HG03196 (cell line): ENCODE measurements around the gene CLMN.
A peak's percentile ranks its signal among the peaks of the same experiment; 100 is the strongest.

ENCODE experiments used
- ATAC-seq: cut with Tn5 transposase; IDR thresholded peaks from one replicate; pipeline ENCODE4 v1.9.1; 2021; ENCODE audit not compliant: unreplicated experiment

CLMN gene

GRCh38 chr14:95245334-95245733, 74.4 kb downstream of the CLMN start:
- ATAC-seq, result no peak

- no peak for ATAC-seq
These were observed 75.1 kb downstream of the CLMN start for GRCh38 chr14:95244587-95244986.

DNA sequence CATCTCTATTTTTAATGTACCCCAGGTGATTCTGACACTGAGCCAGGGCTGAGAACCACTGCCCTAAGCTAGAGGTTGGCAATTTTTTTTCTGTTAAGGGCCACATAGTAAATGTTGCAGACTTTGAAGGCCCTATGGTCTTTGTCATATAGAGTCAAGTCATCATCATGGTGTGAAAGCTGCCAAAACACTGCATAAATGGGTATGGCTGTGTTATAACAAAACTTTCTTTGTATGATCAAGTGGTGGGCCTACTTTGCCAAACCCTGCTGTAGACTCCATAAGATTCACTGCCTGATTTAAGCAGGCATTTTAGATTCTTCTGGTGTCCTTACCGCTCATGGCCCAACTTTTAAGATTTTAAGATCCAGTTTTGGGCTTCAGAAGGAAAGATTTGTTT, 76.8 kb downstream of the CLMN start:
- no peak for ATAC-seq

- no peak for ATAC-seq
These were observed 78.6 kb downstream of the CLMN start for GRCh38 chr14:95240859-95241813.

GRCh38 chr14:95238487-95239298, 81.0 kb downstream of the CLMN start:
- ATAC-seq, result no peak

- no peak for ATAC-seq
These were observed 81.8 kb downstream of the CLMN start for GRCh38 chr14:95237958-95238340.

DNA sequence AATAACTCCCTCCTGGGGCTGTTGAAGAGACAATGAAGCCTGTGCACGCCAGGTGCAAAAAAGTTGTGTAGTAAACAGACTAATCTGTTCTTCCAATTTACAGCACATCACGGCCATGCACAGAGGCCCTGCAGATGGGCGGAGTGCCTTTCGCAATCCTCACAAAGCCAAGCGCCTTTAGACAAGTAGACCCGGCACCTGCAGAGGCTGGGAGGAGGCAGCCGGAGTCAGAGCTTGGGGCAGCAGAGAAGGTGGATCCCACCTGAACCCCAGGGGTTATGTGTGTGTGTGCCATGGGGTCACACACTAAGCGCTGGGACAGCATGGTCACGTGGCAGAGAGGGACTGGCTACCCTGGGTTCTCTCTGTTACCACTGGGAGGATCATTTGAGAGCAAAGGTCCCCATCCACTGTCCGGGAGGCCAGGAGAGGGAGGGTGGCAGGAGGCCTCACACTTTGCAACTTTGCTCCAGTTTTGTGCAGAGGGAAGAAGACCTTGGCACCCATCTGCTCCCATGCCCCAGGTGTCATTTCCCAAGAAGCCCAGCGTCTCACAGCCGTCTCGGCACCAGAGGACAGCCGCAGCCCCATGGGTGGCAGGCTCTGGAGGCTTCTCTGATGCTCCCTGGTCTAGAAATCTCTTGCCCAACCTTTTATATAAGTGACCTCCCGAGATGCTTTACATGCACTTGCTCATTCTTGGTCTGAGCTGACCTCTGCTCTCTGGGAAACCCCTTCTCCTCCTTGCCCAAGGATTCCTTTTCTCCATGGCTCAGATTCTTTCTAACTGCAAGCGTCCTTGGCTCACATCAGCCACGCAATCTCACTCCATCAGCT, 82.4 kb downstream of the CLMN start:
- no peak for ATAC-seq

DNA sequence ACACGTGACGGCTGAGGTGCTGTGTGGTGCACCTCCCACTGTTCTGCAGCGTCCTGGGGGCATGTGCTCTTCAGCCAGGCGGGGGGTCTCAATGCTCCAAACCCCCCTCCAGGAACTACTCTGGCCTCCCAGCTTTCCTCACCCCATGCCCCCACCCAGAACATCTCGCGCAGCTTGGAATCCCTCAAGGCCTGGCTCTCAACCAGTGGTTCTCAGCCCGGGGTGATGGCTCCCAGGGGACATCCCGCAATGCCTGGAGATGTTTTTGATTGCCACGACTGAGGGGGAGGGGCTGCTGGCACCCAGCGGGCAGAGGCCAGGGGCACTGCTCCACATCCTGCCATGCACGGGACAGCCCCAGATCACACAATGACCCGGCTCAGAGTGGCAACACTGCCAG, 83.5 kb downstream of the CLMN start:
- no peak for ATAC-seq

DNA sequence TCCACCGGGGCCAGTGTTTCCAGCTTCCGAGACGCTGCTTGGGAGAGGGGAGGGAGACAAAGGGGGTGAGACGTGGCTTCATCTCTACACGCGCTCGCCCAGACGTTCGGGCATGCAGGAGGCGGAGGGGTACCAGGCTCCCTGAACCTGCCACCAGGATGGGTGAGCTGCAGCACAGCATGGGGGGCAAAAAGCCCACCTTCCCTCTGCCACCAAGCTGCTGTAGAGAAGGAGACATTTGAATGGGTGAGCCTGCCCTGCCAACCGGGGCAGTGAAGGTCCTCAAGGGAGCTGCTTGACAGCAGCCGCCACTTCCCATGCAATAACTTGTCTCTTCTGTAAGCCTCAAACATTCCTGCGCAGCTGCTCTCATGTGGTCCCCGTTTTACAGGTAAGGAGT, 83.9 kb downstream of the CLMN start:
- no peak for ATAC-seq

- no peak for ATAC-seq
These were observed 84.4 kb downstream of the CLMN start for GRCh38 chr14:95235351-95235750.

- no peak for ATAC-seq
These were observed 85.3 kb downstream of the CLMN start for GRCh38 chr14:95234426-95234825.

DNA sequence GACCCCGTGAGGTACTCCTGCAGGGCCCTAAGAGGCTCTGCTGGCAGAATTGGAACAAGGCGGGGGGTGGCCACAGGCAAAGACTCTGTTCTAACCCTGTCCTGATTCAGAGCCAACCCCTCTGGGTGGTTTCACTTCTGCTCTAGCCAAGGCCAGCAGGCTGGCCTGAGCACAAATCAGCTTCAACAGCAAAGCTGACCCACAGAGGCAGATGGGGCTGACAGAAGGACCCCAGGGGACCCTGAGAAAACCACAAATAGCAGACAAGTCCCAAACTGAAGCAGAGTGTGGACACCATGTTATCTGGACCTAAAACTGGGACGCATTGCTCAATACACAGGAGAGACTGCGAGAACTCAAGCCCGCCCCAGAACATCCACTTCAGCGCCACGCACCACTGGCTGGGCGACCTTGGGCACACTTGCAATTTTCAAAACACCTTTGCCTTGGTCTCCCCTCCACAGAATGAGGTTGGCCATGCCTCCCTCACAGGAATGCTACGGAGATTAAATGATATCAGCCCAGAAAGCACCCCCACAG, 85.9 kb downstream of the CLMN start:
- peak; percentile 84 for ATAC-seq

GRCh38 chr14:95232894-95233584, 86.7 kb downstream of the CLMN start:
- ATAC-seq, result no peak

DNA sequence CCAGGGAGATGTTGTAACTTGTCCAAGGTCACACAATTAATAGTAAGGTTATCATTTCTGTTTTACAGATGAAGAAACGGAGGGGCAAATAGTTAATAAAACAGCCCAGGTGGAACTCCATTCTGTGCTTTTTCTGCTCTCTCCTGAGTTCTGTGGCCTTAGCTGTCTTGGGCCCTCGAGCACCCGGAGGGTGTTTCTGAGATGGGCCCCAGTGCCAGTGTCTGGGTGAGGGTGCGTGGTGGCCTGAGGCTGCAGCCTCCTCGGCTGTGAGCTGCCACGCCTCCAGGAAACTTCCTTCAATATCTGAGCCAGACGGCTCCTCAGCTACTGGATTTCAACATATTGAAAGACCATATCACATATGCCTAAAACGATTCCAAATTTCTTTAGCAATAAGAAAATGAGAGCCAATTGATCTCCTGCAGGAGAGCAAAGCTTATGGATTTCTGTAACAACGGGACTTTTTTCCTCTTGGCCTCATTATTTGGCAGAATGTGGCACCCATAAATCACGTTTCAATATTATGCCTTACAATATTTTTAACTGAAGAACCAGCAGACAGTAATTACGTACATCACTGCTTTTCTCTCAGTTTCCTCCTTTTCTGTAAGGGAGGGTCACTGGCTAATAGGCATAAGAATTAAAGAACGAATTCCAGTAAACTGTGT, 87.6 kb downstream of the CLMN start:
- ATAC-seq, result no peak

GRCh38 chr14:95229749-95230148, 90.0 kb downstream of the CLMN start:
- ATAC-seq, result no peak

DNA sequence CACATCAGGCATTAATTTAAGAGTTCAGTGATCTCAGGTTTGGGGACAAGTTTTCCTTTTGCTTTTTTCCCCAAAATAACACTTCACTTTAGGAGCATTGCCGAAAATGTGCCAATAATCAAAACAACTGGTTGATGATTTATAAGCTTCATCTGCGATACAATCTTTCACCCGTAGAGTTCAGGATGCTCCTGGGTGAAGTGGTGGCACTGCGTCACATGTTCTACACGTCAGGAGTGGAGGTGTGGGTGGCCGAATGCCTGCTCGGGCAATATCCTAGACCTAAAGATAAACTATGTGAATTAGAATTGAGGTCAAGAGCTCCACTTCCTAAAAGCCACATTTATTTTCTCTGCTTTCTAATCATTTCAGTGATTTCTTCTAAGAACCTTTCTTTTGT, 91.5 kb downstream of the CLMN start:
- ATAC-seq, result no peak

DNA sequence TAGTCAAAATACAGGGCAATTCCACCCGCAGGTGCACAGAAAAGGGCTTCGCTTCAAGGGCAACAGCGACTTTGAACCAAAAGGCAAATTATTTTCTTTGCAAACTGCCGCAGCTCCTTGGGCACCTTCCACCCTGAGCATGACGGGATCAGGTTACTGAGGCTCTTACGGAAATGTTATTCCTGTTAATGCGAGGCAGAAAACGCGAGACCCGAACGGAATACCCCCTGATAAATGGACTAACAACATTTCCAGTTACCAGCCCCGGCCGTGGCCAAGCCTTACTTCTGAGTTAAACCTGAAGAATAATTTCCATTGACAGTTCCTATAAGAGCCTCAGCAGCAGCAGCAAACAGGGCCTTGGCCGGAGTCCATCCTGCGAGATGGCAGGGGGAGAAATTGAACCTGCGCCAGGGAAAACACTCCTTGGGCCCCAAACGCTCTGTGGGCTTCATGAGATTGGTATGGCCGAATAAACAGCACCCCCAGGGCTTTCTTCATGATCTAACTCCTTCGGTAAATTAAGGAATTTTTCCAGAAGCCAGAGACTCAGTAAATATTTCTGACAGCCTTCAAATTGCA, 92.3 kb downstream of the CLMN start:
- ATAC-seq, result no peak

GRCh38 chr14:95226801-95227200, 92.9 kb downstream of the CLMN start:
- ATAC-seq, result no peak

- no peak for ATAC-seq
These were observed 94.3 kb downstream of the CLMN start for GRCh38 chr14:95225251-95225887.
